ENCODE data around the gene TBCA.

DNA sequence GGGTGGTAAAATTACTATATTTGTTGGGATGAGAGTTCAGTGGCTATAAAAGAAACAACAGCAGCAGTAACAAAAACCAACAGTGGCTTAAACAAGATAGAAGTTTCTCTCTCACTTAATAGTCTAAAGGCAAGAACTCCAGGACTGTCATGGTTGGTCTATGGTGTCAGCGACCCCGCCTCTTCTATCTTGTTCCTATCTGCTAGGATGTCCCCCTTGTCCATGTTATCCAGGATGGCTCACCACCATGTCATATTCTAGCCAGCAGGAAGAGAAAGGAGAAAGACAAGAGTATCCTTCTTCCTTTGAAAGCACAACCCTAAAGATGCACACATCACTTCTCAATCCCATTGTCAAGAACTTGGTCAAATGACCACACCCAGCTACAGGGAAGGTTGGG lies 126.4 kb downstream of the TBCA start:
- TF ChIP-seq, protein P1, sequence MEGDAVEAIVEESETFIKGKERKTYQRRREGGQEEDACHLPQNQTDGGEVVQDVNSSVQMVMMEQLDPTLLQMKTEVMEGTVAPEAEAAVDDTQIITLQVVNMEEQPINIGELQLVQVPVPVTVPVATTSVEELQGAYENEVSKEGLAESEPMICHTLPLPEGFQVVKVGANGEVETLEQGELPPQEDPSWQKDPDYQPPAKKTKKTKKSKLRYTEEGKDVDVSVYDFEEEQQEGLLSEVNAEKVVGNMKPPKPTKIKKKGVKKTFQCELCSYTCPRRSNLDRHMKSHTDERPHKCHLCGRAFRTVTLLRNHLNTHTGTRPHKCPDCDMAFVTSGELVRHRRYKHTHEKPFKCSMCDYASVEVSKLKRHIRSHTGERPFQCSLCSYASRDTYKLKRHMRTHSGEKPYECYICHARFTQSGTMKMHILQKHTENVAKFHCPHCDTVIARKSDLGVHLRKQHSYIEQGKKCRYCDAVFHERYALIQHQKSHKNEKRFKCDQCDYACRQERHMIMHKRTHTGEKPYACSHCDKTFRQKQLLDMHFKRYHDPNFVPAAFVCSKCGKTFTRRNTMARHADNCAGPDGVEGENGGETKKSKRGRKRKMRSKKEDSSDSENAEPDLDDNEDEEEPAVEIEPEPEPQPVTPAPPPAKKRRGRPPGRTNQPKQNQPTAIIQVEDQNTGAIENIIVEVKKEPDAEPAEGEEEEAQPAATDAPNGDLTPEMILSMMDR (CRISPR knock-in tag; IDR thresholded peaks at IDR 0.05), result no peak
- no peak for TF ChIP-seq CBX5 (CRISPR knock-in tag; IDR thresholded peaks at IDR 0.05; ENCODE audit: borderline replicate concordance)
- no peak for TF ChIP-seq ZNF670 (CRISPR knock-in tag; IDR thresholded peaks at IDR 0.05; ENCODE audit: borderline replicate concordance)
- TF ChIP-seq IRF2 (CRISPR knock-in tag; IDR thresholded peaks at IDR 0.05), result no peak
- TF ChIP-seq, protein P2, sequence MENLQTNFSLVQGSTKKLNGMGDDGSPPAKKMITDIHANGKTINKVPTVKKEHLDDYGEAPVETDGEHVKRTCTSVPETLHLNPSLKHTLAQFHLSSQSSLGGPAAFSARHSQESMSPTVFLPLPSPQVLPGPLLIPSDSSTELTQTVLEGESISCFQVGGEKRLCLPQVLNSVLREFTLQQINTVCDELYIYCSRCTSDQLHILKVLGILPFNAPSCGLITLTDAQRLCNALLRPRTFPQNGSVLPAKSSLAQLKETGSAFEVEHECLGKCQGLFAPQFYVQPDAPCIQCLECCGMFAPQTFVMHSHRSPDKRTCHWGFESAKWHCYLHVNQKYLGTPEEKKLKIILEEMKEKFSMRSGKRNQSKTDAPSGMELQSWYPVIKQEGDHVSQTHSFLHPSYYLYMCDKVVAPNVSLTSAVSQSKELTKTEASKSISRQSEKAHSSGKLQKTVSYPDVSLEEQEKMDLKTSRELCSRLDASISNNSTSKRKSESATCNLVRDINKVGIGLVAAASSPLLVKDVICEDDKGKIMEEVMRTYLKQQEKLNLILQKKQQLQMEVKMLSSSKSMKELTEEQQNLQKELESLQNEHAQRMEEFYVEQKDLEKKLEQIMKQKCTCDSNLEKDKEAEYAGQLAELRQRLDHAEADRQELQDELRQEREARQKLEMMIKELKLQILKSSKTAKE (CRISPR knock-in tag; IDR thresholded peaks at IDR 0.05; ENCODE audit: borderline replicate concordance), result no peak
- TF ChIP-seq, protein P3, sequence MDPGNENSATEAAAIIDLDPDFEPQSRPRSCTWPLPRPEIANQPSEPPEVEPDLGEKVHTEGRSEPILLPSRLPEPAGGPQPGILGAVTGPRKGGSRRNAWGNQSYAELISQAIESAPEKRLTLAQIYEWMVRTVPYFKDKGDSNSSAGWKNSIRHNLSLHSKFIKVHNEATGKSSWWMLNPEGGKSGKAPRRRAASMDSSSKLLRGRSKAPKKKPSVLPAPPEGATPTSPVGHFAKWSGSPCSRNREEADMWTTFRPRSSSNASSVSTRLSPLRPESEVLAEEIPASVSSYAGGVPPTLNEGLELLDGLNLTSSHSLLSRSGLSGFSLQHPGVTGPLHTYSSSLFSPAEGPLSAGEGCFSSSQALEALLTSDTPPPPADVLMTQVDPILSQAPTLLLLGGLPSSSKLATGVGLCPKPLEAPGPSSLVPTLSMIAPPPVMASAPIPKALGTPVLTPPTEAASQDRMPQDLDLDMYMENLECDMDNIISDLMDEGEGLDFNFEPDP (CRISPR knock-in tag; conservative IDR thresholded peaks at IDR 0.05), result no peak

All from HepG2 (cell line).